Measurements from ENCODE around the gene PDE4D.

GRCh38 chr5:59559323-59559722 lies 334.2 kb downstream of the PDE4D start:
- TF ChIP-seq POLR2A (IDR thresholded peaks at IDR 0.05; ENCODE audit: low read depth, low read length) (no peak), EZH2 (IDR thresholded peaks at IDR 0.05; ENCODE audit: borderline replicate concordance, low read depth, low read length, severe bottlenecking) (no peak)

All from endothelial cell of umbilical vein (primary cell).